GM04503 (cell line): ENCODE results near the gene INVS.

ENCODE experiments used
- DNase-seq: peaks from one replicate; pipeline ENCODE4 v3.0.0-alpha.2; 2012; ENCODE audit warnings: low read depth

Gene INVS

GRCh38 chr9:100281676-100282387 is 182.8 kb downstream of the INVS start:
- DNase-seq = no peak

GRCh38 chr9:100282388-100282719 is 183.3 kb downstream of the INVS start:
- no peak for DNase-seq

DNA sequence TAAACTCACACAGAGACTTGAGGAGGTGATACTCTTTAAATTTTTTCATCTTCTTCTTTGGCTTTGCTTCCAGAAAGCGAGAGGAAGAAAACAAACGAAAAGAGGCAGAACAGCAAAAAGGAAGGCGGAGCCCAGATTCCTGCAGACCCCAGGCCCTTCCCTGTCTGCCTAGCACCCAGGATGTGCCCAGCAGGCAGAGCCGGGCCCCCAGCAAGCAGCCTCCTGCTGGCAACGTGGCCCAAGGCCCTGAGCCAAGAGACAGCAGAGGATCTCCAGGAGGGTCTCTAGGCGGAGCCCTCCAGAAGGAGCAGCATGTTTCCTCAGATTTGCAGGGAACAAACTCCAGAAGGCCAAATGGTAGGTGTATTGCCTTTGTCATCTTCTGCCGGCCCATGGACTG is 185.2 kb downstream of the INVS start:
- DNase-seq = no peak

- no peak for DNase-seq
Measured at GRCh38 chr9:100285080-100285479, 186.0 kb downstream of the INVS start.

DNA sequence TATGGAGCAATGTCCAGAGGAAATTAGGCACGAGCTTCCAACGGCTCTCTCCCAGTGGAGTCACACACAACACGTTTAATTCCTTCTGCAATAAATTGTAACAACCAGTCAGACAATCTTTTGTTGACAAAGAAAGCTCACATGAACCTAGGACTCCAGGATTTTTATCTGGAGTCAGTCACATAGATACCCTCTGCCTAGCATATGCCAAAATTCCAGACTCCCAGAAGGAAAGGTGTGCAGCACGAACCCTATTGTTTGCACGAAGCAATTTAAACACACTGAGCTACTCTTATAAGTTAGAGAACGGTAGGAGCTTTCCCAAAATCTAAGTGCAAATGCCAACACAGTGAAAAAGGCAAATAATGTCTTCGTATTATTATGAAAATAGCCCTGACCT is 186.6 kb downstream of the INVS start:
- DNase-seq = no peak

- DNase-seq = no peak
Measured at GRCh38 chr9:100286257-100286656, 187.2 kb downstream of the INVS start.

- no peak for DNase-seq
Measured at GRCh38 chr9:100287186-100287585, 188.1 kb downstream of the INVS start.

DNA sequence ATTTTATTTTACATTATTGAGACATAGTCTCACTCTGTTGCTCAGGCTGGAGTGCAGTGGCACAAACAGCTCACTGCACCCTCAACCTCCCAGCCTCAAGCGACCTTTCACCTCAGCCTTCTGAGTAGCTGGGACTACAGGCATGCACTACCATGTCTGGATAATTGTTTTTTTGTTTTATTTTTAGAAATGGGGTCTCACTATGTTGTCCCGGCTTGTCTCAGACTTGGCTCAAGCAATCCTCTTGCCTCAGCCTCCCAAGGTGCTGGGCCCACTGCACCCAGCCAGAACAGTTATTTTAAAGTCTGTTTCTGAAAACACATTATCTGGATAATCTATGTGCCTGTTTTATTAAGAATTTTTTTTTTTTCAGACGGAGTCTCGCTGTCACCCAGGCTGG is 191.7 kb downstream of the INVS start:
- no peak for DNase-seq

GRCh38 chr9:100292414-100292813 is 193.4 kb downstream of the INVS start:
- no peak for DNase-seq

GRCh38 chr9:100294341-100294740 is 195.3 kb downstream of the INVS start:
- DNase-seq = no peak

- no peak for DNase-seq
Measured at GRCh38 chr9:100294806-100295205, 195.8 kb downstream of the INVS start.

- no peak for DNase-seq
Measured at GRCh38 chr9:100295240-100295639, 196.2 kb downstream of the INVS start.

- no peak for DNase-seq
Measured at GRCh38 chr9:100296407-100296806, 197.4 kb downstream of the INVS start.

- DNase-seq = no peak
Measured at GRCh38 chr9:100298378-100298777, 199.3 kb downstream of the INVS start.

- DNase-seq = no peak
Measured at GRCh38 chr9:100303747-100304146, 204.7 kb downstream of the INVS start.

DNA sequence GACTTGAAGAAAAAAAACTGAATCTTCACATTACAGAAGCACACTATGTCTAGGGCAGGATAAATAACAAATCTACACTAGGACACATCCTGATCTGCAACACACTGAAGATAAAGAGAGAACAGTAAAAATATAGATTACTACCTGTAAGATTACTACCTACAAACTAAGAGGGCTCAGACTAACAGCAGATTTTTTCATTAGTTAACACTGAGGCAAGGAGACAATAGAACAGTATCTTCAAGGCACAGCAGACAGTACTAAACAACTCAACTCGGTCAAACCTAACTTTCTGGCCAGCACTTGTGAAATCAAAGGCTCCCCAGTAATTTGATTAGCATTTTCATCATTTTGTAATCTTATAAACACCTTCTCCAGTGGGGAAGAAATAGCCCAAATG is 207.2 kb downstream of the INVS start:
- no peak for DNase-seq

- no peak for DNase-seq
Measured at GRCh38 chr9:100307080-100307479, 208.0 kb downstream of the INVS start.

DNA sequence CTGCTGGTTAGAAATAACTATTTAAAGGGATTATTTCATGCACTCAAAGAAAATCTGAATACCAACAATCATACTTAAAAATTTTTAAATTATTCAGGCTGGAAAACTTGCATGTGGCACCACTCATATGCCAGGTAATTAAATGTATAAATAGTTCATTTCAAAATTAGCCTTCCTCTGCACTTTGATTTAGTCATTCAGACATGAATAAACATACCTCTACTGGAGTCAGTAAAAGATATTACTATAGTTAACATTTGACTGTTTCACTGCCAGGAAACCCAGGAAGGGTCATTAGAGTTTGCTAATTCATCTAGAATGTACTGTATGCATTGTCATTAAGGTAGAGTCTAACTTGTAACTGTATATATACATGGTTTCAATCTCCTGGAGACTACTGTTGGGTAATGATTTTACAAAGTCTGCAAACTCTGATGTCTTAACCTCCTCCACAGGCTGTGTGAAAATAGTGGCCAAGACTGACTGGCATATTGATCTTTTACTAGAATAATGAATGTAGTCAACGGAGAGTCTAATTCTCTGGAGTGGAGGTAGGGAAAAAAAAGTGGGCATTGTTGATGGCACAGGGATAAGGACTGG is 210.0 kb downstream of the INVS start:
- DNase-seq = no peak

GRCh38 chr9:100309992-100310391 is 210.9 kb downstream of the INVS start:
- peak; percentile 23 for DNase-seq

DNA sequence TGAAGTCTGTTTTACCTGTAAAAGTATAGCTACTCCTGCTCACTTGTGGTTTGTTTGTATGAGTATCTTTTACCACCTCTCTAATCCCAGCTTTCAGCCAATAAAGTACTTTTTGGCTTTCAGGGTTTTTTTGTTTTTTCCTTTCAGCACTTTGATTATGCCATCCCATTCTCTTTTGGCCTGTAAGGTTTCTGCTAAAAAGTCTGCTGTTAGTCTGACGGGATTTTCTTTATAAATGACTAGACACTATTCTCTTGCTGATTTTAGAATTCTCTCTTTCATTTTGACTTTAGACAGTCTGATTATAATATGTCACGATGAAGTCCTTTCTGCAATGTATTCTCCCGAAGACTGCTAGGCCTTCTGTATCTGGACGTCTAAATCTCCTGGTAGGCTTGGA is 216.5 kb downstream of the INVS start:
- DNase-seq = no peak

DNA sequence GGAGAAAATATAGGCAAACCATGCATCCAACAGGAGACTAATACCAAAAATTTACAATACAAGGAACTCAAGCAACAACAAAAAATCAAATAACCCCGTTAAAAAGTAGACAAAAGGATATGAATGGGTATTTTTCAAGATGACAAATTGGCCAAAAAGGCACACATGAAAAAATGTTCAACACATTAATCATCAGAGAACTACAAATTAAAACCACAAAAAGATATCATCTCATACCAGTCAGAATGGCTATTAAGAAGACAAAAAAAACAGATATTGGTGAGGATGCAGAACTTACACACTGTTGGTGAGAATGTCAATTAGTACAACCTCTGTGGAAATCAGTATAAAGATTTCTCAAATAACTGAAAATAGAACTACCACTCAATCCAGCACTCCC is 218.7 kb downstream of the INVS start:
- peak; percentile 9 for DNase-seq

- DNase-seq = no peak
Measured at GRCh38 chr9:100322954-100323536, 224.0 kb downstream of the INVS start.

DNA sequence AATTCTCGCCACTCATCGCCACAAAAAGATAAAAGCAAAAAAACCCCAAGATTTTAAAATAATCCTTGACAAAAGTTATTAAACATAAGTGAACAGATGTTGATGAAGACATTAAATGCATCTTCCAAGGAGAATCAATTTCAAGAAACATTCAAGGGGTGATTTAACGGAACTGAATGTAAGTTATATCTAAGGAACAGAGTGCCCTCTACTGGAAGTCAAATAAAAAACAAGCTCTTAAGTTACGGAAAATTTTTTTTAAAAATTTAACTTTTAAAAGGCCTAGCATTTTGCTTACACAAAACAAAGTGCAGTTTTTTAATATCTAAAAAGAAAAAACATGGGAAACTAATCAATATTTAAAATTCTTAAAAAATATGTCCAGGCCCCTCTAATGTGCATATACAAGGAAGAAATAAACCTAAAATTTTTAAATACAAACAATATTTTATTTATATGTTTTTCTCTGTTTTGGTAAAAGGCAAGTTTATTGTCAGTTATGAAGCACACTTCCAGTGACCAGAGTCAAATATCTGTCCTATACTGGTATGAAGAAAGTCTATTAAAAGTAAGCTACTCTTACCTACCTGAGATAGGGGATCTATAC is 225.7 kb downstream of the INVS start:
- DNase-seq = no peak
